B cell (primary cell): ENCODE data around the gene ADD3. TPM values are rescaled to one million over a fixed set of nuclear protein-coding genes. Genes with fewer than 3 reads are reported as not detected.

ENCODE experiments used
- ATAC-seq: fragments of 200-7000 bp; cut with Tn5 transposase; one replicate; pipeline ENCODE4 v1.10.0; 2021; ENCODE audit warnings: low read depth, mild to moderate bottlenecking, moderate number of reproducible peaks, moderate library complexity
- CTCF ChIA-PET: fragments of 350-600 bp; sonication (Branson Sonifier 250); formaldehyde crosslinking; loops from one replicate; lab custom pipeline; 2021; ENCODE audit warnings: antibody characterized with exemption, inconsistent platforms; lab: Charles Lee
- POLR2A ChIA-PET: fragments of 350-600 bp; sonication (Branson Sonifier 250); formaldehyde crosslinking; loops from one replicate; lab custom pipeline; 2021; ENCODE audit warnings: antibody characterized with exemption; lab: Charles Lee
- DNase-seq: peaks from one replicate; pipeline ENCODE4 v3.0.0; 2013
- H2AFZ ChIP-seq: 2 replicates; pipeline ENCODE4 v1.6.1; 2012; ENCODE audit warnings: mild to moderate bottlenecking, low read depth, low read length; ENCODE audit not compliant: insufficient read depth, poor library complexity, severe bottlenecking
- H3K27ac ChIP-seq, 2 donors: 1 replicate in 1 of 2; 2 replicates in 1 of 2; pipeline ENCODE4 v1.5.1; 2012 to 2013; ENCODE audit warnings: low read length in 2 of 2, mild to moderate bottlenecking in 2 of 2, moderate library complexity in 1 of 2
- H3K27me3 ChIP-seq, 4 experiments: fragments of 200-600 bp in 1 of 4; sonication (generic) in 1 of 4; replicated peaks in 1 of 4; 1 replicate in 2 of 4; 2 replicates in 2 of 4; pipeline versions ENCODE4 v1.6.1 to v1.7.0; 2013 to 2016; ENCODE audit warnings: low read length in 3 of 4, mild to moderate bottlenecking in 2 of 4, mixed read lengths in 1 of 4, moderate library complexity in 1 of 4; ENCODE audit not compliant: insufficient read depth in 4 of 4, control insufficient read depth in 3 of 4; ENCODE audit errors: control extremely low read depth in 1 of 4
- H3K36me3 ChIP-seq, 2 experiments: replicated peaks in 1 of 2; 1 replicate in 1 of 2; 2 replicates in 1 of 2; pipeline versions ENCODE4 v1.6.1 to v1.7.1; 2013; ENCODE audit warnings: low read length in 1 of 2; ENCODE audit not compliant: insufficient read depth in 2 of 2, control insufficient read depth in 1 of 2; ENCODE audit errors: control extremely low read depth in 1 of 2, extremely low read depth in 1 of 2
- H3K4me1 ChIP-seq, 2 donors: fragments of 200-600 bp in 1 of 2; sonication (generic) in 1 of 2; 1 replicate in 1 of 2; 2 replicates in 1 of 2; pipeline versions ENCODE4 v1.5.1 to v1.6.1; 2013 to 2017; ENCODE audit warnings: low read length in 2 of 2; ENCODE audit not compliant: control insufficient read depth in 2 of 2, insufficient read depth in 2 of 2
- H3K4me2 ChIP-seq: replicated peaks from 2 replicates; pipeline ENCODE3; 2012; ENCODE audit warnings: mild to moderate bottlenecking, low read depth, low read length; ENCODE audit not compliant: poor library complexity, severe bottlenecking
- H3K4me3 ChIP-seq, 5 experiments: fragments of 200-600 bp in 1 of 5; sonication (generic) in 1 of 5; 1 replicate in 3 of 5; 2 replicates in 2 of 5; pipeline versions ENCODE4 v1.5.1 to v1.7.0; 2011 to 2016; ENCODE audit warnings: low read length in 4 of 5, mild to moderate bottlenecking in 4 of 5, low read depth in 2 of 5, control low read depth in 1 of 5, moderate library complexity in 1 of 5; ENCODE audit not compliant: insufficient read depth in 1 of 5; ENCODE audit errors: control extremely low read depth in 1 of 5, extremely low read depth in 1 of 5
- H3K79me2 ChIP-seq: fragments of 200-600 bp; sonication (generic); one replicate; pipeline ENCODE4 v1.6.0; 2016; ENCODE audit warnings: low read length; ENCODE audit not compliant: control insufficient read depth, insufficient read depth
- H3K9ac ChIP-seq: fragments of 200-600 bp; sonication (generic); 2 replicates; pipeline ENCODE4 v1.6.1; 2017; ENCODE audit warnings: mild to moderate bottlenecking, low read length, moderate library complexity
- H3K9me3 ChIP-seq, 3 donors: one replicate each; pipeline versions ENCODE4 v1.6.1 to v1.7.1; 2013; ENCODE audit warnings: low read length in 2 of 3; ENCODE audit not compliant: control insufficient read depth in 2 of 3, insufficient read depth in 1 of 3; ENCODE audit errors: control extremely low read depth in 1 of 3
- H4K20me1 ChIP-seq: 2 replicates; pipeline ENCODE4 v1.6.0; 2012; ENCODE audit warnings: mild to moderate bottlenecking, low read length; ENCODE audit not compliant: insufficient read depth, control insufficient read depth, poor library complexity, severe bottlenecking
- H3K27ac Mint-ChIP-seq: one replicate; pipeline ENCODE4 v1.8.0; 2021; ENCODE audit warnings: mixed read lengths
- H3K27me3 Mint-ChIP-seq: one replicate; pipeline ENCODE4 v1.8.0; 2021; ENCODE audit warnings: mixed read lengths
- H3K4me1 Mint-ChIP-seq: one replicate; pipeline ENCODE4 v1.8.0; 2021; ENCODE audit warnings: mixed read lengths
- H3K4me3 Mint-ChIP-seq: one replicate; pipeline ENCODE4 v1.8.0; 2021; ENCODE audit warnings: mixed read lengths
- H3K9me3 Mint-ChIP-seq: one replicate; pipeline ENCODE4 v1.8.0; 2022; ENCODE audit warnings: mixed read lengths; ENCODE audit not compliant: insufficient read depth
- EZH2 ChIP-seq: IDR thresholded peaks from 2 replicates; pipeline ENCODE4 v1.6.1; 2012; ENCODE audit warnings: borderline replicate concordance, low read depth, mild to moderate bottlenecking, moderate library complexity, low read length; ENCODE audit not compliant: insufficient read depth, poor library complexity, severe bottlenecking
- WGBS: methylation state at CpG from one replicate; pipeline ENCODE4 v1.1.5; 2013; ENCODE audit warnings: missing lambda C conversion rate; ENCODE audit not compliant: insufficient coverage; 5-methylcytosine and 5-hydroxymethylcytosine counted together
- intact Hi-C: fragments of 100-400 bp; cut with micrococcal nuclease; formaldehyde crosslinking; loops from one replicate; pipeline ENCODE4 v1.10.0; 2022
- polyA plus RNA-seq: library from polyadenylated mRNA; depleted of rRNA; stranded (reverse); fragments of >200 nt; gene quantifications from 2 replicates; pipeline ENCODE4 v1.2.3, GENCODE V29; 2012
- total RNA-seq, 2 donors: library from RNA; stranded (reverse); fragments of 120-200 nt in 1 of 2; gene quantifications; 1 replicate in 1 of 2; 2 replicates in 1 of 2; pipeline versions ENCODE4 v1.2.3 to v1.2.4, GENCODE V29; 2013 to 2022
- TF ChIP-seq, protein P1 (sequence below): fragments of 200-600 bp; IDR thresholded peaks from one replicate; pipeline ENCODE4 v1.8.0; 2022; ENCODE audit warnings: antibody characterized with exemption, mild to moderate bottlenecking

ADD3 gene
- total and polyA plus RNA-seq, 2 donors (not counting 1 experiment from before 2014, with no cell fraction given), result 156 to 185 TPM

DNA sequence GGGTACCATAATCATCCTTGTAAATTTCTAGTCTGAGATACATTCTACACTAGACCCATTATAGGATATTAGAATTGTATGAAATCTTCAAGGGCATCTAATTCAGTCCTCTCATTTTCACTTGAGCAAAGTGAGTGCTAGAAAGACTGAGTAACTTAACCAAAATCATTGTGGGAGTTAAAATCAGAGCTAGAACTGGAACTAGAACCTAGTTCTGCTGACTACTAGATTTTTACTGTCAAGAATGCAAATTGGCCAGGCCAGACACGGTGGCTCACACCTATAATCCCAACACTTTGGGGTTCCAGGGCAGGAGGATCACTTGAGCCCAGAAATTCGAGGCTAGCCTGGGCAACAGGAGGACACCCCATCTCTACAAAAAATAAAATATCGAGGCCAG, 53.9 kb downstream of the ADD3 start:
- H3K4me3 ChIP-seq, result no peak overlapping the region
- intact Hi-C loops, result loop anchor here (2.0 kb wide), 1 partner anchor 15 kb away; no protein-coding TSS in a partner anchor

DNA sequence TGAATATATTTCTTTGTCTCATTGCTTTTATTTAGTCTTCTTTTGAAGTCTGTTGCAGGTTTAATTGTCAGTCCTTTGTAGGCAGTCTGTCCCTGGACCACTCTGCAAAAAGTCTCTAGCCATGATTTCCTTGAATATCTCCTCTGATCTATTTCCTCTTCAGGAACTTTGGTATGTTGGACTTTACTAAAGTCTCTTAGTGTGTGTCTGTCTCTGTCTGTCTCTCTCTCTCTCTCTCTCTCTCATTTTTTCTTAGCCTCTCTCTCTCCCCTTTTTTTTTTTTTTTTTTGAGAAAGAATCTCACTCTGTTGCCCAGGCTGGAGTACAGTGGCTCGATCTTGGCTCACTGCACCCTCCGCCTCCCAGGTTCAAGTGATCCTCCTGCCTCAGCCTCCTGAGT, 57.5 kb downstream of the ADD3 start:
- no peaks in the 10 kb centered on the region for H3K27me3 ChIP-seq
- Mint-ChIP-seq H3K9me3 (no peaks in the 10 kb centered on the region), H3K27me3 (no peaks in the 10 kb centered on the region), H3K4me3 (no peak overlapping the region), H3K4me1 (peaks cover 77% of the 10 kb centered on the region), H3K27ac (peak overlapping the region; percentile 48)
- H3K9ac ChIP-seq, result no peak overlapping the region
- H3K27ac ChIP-seq, result peak overlapping the region in 1 of 2 donors; percentile 21
- ATAC-seq (no peak), DNase-seq (no peak)
- no peaks in the 10 kb centered on the region for H4K20me1 ChIP-seq
- H3K9me3 ChIP-seq, result no peaks in the 10 kb centered on the region
- ChIA-PET CTCF (no interaction called here), POLR2A (no interaction called here)
- no peak overlapping the region for H2AFZ ChIP-seq
- H3K4me1 ChIP-seq, result peaks cover 61 to 72% of the 10 kb centered on the region in 2 donors
- peaks cover 87% of the 10 kb centered on the region for H3K79me2 ChIP-seq
- TF ChIP-seq EZH2, result no peak
- TF ChIP-seq, protein P1, sequence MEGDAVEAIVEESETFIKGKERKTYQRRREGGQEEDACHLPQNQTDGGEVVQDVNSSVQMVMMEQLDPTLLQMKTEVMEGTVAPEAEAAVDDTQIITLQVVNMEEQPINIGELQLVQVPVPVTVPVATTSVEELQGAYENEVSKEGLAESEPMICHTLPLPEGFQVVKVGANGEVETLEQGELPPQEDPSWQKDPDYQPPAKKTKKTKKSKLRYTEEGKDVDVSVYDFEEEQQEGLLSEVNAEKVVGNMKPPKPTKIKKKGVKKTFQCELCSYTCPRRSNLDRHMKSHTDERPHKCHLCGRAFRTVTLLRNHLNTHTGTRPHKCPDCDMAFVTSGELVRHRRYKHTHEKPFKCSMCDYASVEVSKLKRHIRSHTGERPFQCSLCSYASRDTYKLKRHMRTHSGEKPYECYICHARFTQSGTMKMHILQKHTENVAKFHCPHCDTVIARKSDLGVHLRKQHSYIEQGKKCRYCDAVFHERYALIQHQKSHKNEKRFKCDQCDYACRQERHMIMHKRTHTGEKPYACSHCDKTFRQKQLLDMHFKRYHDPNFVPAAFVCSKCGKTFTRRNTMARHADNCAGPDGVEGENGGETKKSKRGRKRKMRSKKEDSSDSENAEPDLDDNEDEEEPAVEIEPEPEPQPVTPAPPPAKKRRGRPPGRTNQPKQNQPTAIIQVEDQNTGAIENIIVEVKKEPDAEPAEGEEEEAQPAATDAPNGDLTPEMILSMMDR, result no peak
- no peak overlapping the region for H3K4me2 ChIP-seq
- intact Hi-C loops, result loop anchor here (5.0 kb wide), 2 partner anchors 42 to 143 kb away; partner anchors contain the start of gene XPNPEP1
- H3K4me3 ChIP-seq, result no peak overlapping the region
- H3K36me3 ChIP-seq, result no peaks in the 10 kb centered on the region
- WGBS, result 93% methylated on average over 2 of the region's 2 CpGs

More for the DNA sequence above, 53.9 kb downstream of the ADD3 start:
- H3K4me3 Mint-ChIP-seq, result no peak overlapping the region
- ChIA-PET CTCF (interaction anchor here (0.6 to 1.4 kb wide), 2 partner anchors 13 to 70 kb away, joined by 3 to 4 read pairs; no protein-coding TSS in a partner anchor), POLR2A (no interaction called here)
- no peaks in the 10 kb centered on the region for H3K9me3 ChIP-seq
- H3K27ac Mint-ChIP-seq, result peak overlapping the region; percentile 66
- H3K4me1 Mint-ChIP-seq, result peaks cover 76% of the 10 kb centered on the region
- no peak overlapping the region for H3K9ac ChIP-seq
- TF ChIP-seq EZH2, result no peak
- TF ChIP-seq, protein P1, result no peak
- no peaks in the 10 kb centered on the region for H4K20me1 ChIP-seq
- ATAC-seq (no peak), DNase-seq (no peak)
- H3K4me1 ChIP-seq, result peaks cover 58 to 69% of the 10 kb centered on the region in 2 donors
- H3K9me3 Mint-ChIP-seq, result no peaks in the 10 kb centered on the region
- H3K27me3 Mint-ChIP-seq, result no peaks in the 10 kb centered on the region
- H3K79me2 ChIP-seq, result peaks cover 97% of the 10 kb centered on the region
- H3K27ac ChIP-seq, result no peak overlapping the region
- 100% methylated on average over 1 of the region's 3 CpGs for WGBS
- H3K4me2 ChIP-seq, result no peak overlapping the region
- H3K36me3 ChIP-seq, result no peaks in the 10 kb centered on the region
- no peak overlapping the region for H2AFZ ChIP-seq
- no peaks in the 10 kb centered on the region for H3K27me3 ChIP-seq
